Loucy (cell line): ENCODE data around the gene MOB1B.
"Not testable (repeated sequence)": the region's sequence is repeated elsewhere in the genome, so short reads cannot be mapped to it uniquely, and the experiment has no call there.

Experiments used
- H2AFZ ChIP-seq: fragments of 200-600 bp; sonication (generic); 2 replicates; pipeline ENCODE4 v1.6.0; 2016; ENCODE audit warnings: antibody characterized with exemption, mild to moderate bottlenecking, low read length, moderate library complexity
- H3F3A ChIP-seq: fragments of 200-600 bp; 2 replicates; pipeline ENCODE4 v1.6.0; 2016; ENCODE audit warnings: antibody characterized with exemption, low read depth, mild to moderate bottlenecking
- H3K27me3 ChIP-seq: fragments of 200-600 bp; sonication (generic); 2 replicates; pipeline ENCODE4 v1.6.1; 2014; ENCODE audit warnings: low read length, mild to moderate bottlenecking; ENCODE audit not compliant: insufficient read depth, poor library complexity, severe bottlenecking
- H3K36me3 ChIP-seq: fragments of 200-600 bp; sonication (generic); 2 replicates; pipeline ENCODE4 v1.6.1; 2016; ENCODE audit warnings: low read length; ENCODE audit not compliant: insufficient read depth
- H3K4me1 ChIP-seq: fragments of 200-600 bp; sonication (generic); 2 replicates; pipeline ENCODE4 v1.5.1; 2014; ENCODE audit warnings: low read length, mild to moderate bottlenecking; ENCODE audit not compliant: insufficient read depth, poor library complexity, severe bottlenecking
- H3K4me2 ChIP-seq: fragments of 200-600 bp; sonication (generic); 2 replicates; pipeline ENCODE4 v1.6.0; 2014; ENCODE audit warnings: antibody characterized with exemption, low read length, low read depth, mild to moderate bottlenecking; ENCODE audit not compliant: poor library complexity, severe bottlenecking
- H3K4me3 ChIP-seq: fragments of 200-600 bp; sonication (generic); 2 replicates; pipeline ENCODE4 v1.5.1; 2014; ENCODE audit warnings: low read length, mild to moderate bottlenecking, mixed read lengths; ENCODE audit not compliant: poor library complexity, severe bottlenecking
- H3K79me2 ChIP-seq: fragments of 200-600 bp; sonication (generic); 2 replicates; pipeline ENCODE4 v1.6.1; 2014; ENCODE audit warnings: low read length; ENCODE audit not compliant: insufficient read depth
- H3K9ac ChIP-seq: fragments of 200-600 bp; sonication (generic); 2 replicates; pipeline ENCODE4 v1.6.0; 2014; ENCODE audit warnings: mild to moderate bottlenecking, low read depth, low read length, moderate library complexity; ENCODE audit not compliant: poor library complexity, severe bottlenecking
- H3K9me2 ChIP-seq: fragments of 200-600 bp; sonication (generic); replicated peaks from 2 replicates; pipeline ENCODE4 v1.6.1; 2016; ENCODE audit warnings: low read depth, low read length, mixed read lengths
- H3K9me3 ChIP-seq: fragments of 200-600 bp; sonication (generic); 2 replicates; pipeline ENCODE4 v1.6.1; 2014; ENCODE audit warnings: mild to moderate bottlenecking, antibody characterized with exemption, low read length, low read depth; ENCODE audit not compliant: insufficient read depth
- H4K20me1 ChIP-seq: fragments of 200-600 bp; sonication (generic); 2 replicates; pipeline ENCODE4 v1.6.0; 2014; ENCODE audit warnings: antibody characterized with exemption, low read length, mild to moderate bottlenecking; ENCODE audit not compliant: insufficient read depth, poor library complexity, severe bottlenecking
- EZH2phosphoT487 ChIP-seq: fragments of 200-600 bp; IDR thresholded peaks from 2 replicates; pipeline ENCODE4 v1.6.1; 2018; ENCODE audit warnings: antibody characterized with exemption, mild to moderate bottlenecking, moderate library complexity, borderline replicate concordance
- TF ChIP-seq, protein P1 (sequence below): fragments of 200-600 bp; sonication (generic); conservative IDR thresholded peaks from 2 replicates; pipeline ENCODE4 v1.5.1; 2014; ENCODE audit warnings: mild to moderate bottlenecking, antibody characterized with exemption, low read length

The MOB1B gene

DNA sequence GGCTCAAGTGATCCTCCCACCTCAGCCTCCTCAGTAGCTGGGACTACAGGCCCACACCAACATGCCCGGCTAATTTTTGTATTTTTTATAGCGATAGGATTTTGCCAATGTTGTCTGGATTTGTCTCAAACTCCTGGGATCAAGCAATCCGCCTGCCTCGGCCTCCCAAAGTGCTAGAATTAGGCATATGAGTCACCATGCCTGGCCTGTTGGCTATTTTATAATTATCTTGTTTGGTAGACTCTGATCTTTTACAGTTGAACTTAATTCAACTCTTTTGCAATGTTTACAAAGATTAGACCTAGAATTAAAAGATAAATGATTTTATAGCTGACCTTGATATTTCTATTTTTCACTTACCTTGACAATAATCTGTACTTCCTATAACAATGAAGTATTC is 109.3 kb downstream of the MOB1B start:
- no peak overlapping the region for H3K9ac ChIP-seq
- no peak overlapping the region for H2AFZ ChIP-seq
- H3F3A ChIP-seq, result no peaks in the 10 kb centered on the region
- peaks cover 63% of the 10 kb centered on the region for H3K79me2 ChIP-seq
- no peaks in the 10 kb centered on the region for H3K9me3 ChIP-seq
- H3K9me2 ChIP-seq, result no peaks in the 10 kb centered on the region
- no peaks in the 10 kb centered on the region for H3K27me3 ChIP-seq
- peaks cover 29% of the 10 kb centered on the region; the same call in 1 of the 2 replicates for H3K36me3 ChIP-seq
- H3K4me2 ChIP-seq, result no peak overlapping the region
- peaks cover 9% of the 10 kb centered on the region for H3K4me1 ChIP-seq
- no peak overlapping the region for H3K4me3 ChIP-seq
- TF ChIP-seq, protein P1, sequence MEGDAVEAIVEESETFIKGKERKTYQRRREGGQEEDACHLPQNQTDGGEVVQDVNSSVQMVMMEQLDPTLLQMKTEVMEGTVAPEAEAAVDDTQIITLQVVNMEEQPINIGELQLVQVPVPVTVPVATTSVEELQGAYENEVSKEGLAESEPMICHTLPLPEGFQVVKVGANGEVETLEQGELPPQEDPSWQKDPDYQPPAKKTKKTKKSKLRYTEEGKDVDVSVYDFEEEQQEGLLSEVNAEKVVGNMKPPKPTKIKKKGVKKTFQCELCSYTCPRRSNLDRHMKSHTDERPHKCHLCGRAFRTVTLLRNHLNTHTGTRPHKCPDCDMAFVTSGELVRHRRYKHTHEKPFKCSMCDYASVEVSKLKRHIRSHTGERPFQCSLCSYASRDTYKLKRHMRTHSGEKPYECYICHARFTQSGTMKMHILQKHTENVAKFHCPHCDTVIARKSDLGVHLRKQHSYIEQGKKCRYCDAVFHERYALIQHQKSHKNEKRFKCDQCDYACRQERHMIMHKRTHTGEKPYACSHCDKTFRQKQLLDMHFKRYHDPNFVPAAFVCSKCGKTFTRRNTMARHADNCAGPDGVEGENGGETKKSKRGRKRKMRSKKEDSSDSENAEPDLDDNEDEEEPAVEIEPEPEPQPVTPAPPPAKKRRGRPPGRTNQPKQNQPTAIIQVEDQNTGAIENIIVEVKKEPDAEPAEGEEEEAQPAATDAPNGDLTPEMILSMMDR, result no peak
- no peak for TF ChIP-seq EZH2phosphoT487
- H4K20me1 ChIP-seq, result peaks cover 44% of the 10 kb centered on the region

DNA sequence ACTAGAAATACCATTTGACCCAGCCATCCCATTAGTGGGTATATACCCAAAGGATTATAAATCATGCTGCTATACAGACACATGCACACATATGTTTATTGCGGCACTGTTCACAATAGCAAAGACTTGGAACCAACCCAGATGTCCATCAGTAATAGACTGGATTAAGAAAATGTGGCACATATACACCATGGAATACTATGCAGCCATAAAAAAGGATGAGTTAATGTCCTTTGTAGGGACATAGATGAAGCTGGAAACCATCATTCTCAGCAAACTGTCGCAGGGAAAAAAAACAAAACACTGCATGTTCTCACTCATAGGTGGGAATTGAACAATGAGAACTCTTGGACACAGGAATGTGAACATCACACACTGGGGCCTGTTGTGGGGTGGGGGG is 115.2 kb downstream of the MOB1B start:
- Histone ChIP-seq H3K36me3 (peaks cover 12% of the 10 kb centered on the region; the same call in 1 of the 2 replicates), H3K79me2 (peaks cover 49% of the 10 kb centered on the region), H4K20me1 (peaks cover 24% of the 10 kb centered on the region)
- not testable (repeated sequence) for H3K4me3 ChIP-seq, H3K27me3 ChIP-seq, H3K9me3 ChIP-seq, H3F3A ChIP-seq, H3K4me1 ChIP-seq, H2AFZ ChIP-seq, H3K9ac ChIP-seq, H3K9me2 ChIP-seq, H3K4me2 ChIP-seq

GRCh38 chr4:71020611-71021010 is 118.4 kb downstream of the MOB1B start:
- peaks cover 53% of the 10 kb centered on the region for H3K79me2 ChIP-seq
- H3K4me3 ChIP-seq, result no peak overlapping the region
- no peaks in the 10 kb centered on the region for H3K9me2 ChIP-seq
- H3K27me3 ChIP-seq, result no peaks in the 10 kb centered on the region
- no peak overlapping the region for H3K9ac ChIP-seq
- H4K20me1 ChIP-seq, result peaks cover 28% of the 10 kb centered on the region
- H3F3A ChIP-seq, result no peaks in the 10 kb centered on the region
- no peaks in the 10 kb centered on the region for H3K9me3 ChIP-seq
- no peak overlapping the region for H2AFZ ChIP-seq
- no peaks in the 10 kb centered on the region for H3K4me1 ChIP-seq
- no peak for TF ChIP-seq EZH2phosphoT487
- TF ChIP-seq, protein P1, result no peak
- H3K36me3 ChIP-seq, result peaks cover 30% of the 10 kb centered on the region; the same call in 1 of the 2 replicates
- H3K4me2 ChIP-seq, result no peak overlapping the region

DNA sequence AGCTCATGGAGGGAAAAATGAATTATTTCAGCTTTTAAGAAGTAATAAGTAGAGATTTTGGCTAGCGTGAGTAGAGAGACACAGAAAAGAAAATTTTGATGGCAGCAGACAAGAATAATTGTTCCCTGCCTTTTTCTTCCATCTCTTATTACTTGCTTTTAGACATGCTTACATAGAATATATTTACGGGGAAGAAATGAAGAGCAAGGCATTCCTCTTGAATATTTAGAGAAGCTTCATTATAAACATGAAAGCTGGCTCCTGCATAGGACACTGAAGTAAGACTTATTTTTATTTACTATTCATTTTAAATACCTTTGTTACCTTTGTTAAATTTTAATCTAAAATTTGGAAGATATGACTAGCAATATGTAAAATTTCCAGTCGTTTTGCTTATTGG is 123.5 kb downstream of the MOB1B start:
- Histone ChIP-seq H3F3A (no peaks in the 10 kb centered on the region), H3K79me2 (peaks cover 25% of the 10 kb centered on the region), H3K9ac (no peak overlapping the region), H3K9me2 (no peaks in the 10 kb centered on the region), H3K9me3 (no peaks in the 10 kb centered on the region), H3K4me3 (no peak overlapping the region), H4K20me1 (peaks cover 13% of the 10 kb centered on the region), H3K4me1 (no peaks in the 10 kb centered on the region), H3K36me3 (peaks cover 69% of the 10 kb centered on the region), H3K27me3 (no peaks in the 10 kb centered on the region), H2AFZ (no peak overlapping the region), H3K4me2 (no peak overlapping the region)
- no peak for TF ChIP-seq EZH2phosphoT487
- TF ChIP-seq, protein P1, result no peak; the same call in 1 of the 2 replicates
